HG02870 (cell line): ENCODE results near the gene HIPK1.
"Not testable (repeated sequence)": the region's sequence is repeated elsewhere in the genome, so short reads cannot be mapped to it uniquely, and the experiment has no call there.

Experiments used
- ATAC-seq: cut with Tn5 transposase; IDR thresholded peaks from one replicate; pipeline ENCODE4 v1.9.1; 2021; ENCODE audit warnings: mild to moderate bottlenecking, moderate library complexity; ENCODE audit not compliant: unreplicated experiment

Gene HIPK1

DNA sequence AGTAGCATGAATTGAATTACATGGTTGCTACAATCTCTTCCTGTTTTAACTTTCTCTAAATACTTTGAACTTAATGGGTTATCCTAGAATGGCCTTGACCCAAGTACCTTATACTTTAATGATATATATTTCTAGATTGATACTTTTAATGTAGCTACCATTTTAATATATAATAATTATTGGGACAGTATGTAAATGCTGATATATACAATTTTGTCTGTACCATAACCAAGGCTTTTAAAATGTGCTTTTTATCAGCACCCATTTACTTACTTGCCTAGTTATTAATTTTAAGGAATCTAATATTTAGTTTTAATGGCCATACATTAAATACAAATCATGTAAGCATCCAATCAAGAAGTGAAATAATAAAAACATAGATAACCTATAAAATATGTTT, 13.4 kb downstream of the HIPK1 start:
- ATAC-seq: no peak

GRCh38 chr1:113943028-113943811, 14.1 kb downstream of the HIPK1 start:
- no peak for ATAC-seq

DNA sequence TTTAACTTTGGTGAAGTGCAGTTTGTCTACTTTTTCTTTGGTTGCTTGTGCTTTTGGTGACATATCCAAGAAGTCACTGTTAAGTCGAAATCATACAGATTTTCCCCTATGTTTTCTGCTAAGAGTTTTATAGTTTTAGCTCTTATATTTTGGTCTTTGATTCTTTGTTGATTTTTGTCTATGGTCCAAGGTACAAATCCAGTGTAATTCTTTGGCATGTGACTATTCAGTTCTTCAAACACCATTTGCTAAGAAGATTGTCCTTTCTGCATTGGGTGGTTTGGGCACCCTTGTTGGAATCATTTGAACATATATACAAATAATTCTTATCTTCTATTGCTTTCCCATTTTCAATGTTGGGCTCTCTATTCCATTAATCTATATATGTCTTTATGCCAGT, 16.2 kb downstream of the HIPK1 start:
- ATAC-seq: no peak

- ATAC-seq: no peak
Measured at GRCh38 chr1:113946112-113946511, 17.0 kb downstream of the HIPK1 start.

DNA sequence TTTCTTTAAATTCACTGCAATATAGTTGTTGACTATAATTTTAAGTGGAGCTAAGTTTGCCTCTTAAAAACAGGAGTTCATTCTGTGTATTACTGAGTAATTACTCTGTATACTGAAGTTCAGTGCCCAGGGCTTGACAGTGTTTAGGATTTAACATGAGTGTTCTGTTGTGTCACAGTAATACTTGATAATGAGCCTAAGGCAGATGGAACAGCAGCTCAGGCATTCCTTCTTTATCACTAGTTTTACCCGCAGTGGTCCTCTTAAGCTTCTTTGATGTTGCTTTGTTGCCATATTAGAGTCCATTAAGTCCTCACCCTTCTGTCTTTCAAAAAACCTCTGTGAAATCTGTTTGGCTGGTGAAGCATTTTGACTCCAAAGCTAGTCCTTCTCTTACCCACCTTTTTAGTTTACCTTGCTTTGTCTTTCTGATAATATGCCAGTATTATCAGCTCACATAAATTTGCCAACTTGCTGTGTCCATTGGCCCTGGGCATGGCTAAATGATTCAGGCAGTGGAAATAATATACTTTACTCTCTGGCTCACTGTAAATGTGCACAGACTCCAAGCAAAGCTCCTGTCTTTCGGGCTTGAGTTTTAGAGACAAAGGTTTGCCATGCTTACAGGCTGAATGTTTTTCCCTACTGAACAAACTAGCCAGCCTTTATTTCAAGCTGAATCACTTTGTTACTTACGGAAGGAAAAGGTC, 17.7 kb downstream of the HIPK1 start:
- no peak for ATAC-seq

DNA sequence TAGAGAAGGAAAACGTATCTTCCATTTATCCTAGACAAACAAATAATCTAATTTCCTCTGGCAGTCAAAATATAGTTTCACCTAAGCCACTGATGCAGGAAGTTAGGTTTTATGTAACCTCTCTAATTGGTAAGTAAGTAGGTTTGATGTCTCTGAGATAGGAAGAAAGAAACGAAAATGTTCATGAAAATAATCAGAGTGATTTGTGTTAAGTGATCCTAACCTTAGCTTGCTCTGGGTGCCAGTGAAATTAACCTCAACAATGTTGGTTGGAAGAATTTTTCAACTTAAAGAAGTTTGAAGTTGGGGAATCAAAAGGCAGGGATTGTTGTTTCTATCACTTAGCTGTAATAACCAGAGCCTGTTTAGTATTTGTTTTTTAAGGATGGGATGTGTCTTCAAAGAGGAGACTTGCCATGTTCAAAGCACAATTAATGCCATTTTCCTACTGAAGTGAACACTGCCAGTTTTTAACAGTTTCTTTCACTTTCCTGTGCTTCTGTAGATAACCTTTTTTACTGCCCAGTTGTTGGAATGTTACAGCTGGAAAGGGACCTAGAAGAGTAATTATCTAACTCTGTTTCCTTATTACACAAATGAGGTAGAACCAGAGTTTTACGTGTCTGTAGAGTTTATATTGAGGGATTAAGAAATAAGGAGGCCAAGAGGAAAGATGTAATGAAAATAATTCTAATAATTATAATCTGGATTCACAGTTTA, 18.4 kb downstream of the HIPK1 start:
- no peak for ATAC-seq

GRCh38 chr1:113948151-113948550, 19.0 kb downstream of the HIPK1 start:
- ATAC-seq: not testable (repeated sequence)

DNA sequence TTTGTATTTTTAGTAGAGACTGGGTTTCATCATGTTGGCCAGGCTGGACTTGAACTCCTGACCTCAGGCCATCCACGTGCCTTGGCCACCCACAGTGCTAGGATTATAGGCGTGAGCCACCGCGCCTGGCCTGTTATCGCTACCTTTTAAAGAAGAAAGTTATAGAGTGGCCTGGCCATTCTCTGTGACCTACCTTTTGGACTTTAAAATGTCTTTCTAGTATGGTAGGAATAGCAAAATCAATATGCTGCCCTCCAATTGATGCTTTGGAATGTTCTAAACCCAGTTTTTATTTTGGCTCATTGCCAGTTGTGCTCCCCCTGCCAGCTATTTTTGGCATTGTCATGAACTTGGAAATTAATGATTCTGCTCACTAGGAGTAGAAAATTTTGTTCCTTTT, 19.9 kb downstream of the HIPK1 start:
- ATAC-seq: no peak

- ATAC-seq: no peak
Measured at GRCh38 chr1:113950908-113951307, 21.8 kb downstream of the HIPK1 start.

GRCh38 chr1:113951719-113952118, 22.6 kb downstream of the HIPK1 start:
- no peak for ATAC-seq

DNA sequence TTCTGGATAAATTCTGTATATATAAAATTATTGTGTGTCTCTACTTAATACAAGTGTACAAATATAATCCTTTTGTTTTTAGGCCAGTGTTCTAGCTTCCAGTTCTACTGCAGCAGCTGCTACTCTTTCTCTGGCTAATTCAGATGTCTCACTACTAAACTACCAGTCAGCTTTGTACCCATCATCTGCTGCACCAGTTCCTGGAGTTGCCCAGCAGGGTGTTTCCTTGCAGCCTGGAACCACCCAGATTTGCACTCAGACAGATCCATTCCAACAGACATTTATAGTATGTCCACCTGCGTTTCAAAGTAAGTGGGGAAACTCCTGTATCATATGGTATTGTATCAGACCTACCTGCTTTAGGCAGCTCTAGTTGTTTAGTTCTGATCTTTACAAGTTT, 28.9 kb downstream of the HIPK1 start:
- no peak for ATAC-seq

- ATAC-seq: no peak
Measured at GRCh38 chr1:113958691-113959090, 29.6 kb downstream of the HIPK1 start.

DNA sequence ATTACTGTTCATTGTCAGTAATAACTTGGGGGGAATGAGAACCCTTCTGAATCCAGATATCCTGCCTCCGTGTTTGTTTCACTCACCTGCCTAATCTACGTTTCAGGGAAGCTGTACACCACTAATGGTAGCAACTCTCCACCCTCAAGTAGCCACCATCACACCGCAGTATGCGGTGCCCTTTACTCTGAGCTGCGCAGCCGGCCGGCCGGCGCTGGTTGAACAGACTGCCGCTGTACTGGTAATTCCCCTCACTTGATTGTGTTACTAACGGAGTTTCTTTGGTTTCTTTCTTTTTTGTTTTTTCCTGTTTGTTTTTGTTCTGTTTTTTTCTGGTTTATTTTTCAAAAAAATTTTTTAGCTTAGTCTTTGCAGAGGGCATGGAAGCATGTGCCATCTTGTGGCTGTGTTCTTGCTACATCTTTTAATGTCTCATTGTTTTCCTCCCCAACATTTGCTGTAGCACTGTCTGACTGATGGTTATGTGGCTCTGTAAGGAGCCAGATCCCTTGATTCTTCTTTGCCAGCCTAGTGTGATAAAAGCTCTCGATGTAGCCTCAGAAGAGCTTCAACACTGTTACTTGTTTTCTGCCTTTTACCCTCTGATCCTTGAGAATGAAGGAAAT, 34.3 kb downstream of the HIPK1 start:
- no peak for ATAC-seq

- ATAC-seq: no peak
Measured at GRCh38 chr1:113965703-113966412, 36.7 kb downstream of the HIPK1 start.

DNA sequence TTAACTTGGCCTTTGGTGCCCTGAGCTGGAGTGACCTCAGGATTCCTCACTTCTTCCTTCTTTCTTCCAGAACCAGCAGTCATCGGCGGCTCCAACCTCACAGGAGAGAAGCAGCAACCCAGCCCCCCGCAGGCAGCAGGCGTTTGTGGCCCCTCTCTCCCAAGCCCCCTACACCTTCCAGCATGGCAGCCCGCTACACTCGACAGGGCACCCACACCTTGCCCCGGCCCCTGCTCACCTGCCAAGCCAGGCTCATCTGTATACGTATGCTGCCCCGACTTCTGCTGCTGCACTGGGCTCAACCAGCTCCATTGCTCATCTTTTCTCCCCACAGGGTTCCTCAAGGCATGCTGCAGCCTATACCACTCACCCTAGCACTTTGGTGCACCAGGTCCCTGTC, 43.8 kb downstream of the HIPK1 start:
- no peak for ATAC-seq

- no peak for ATAC-seq
Measured at GRCh38 chr1:113975211-113975895, 46.2 kb downstream of the HIPK1 start.

- no peak for ATAC-seq
Measured at GRCh38 chr1:113976609-113977278, 47.6 kb downstream of the HIPK1 start.

GRCh38 chr1:113977906-113978305, 48.8 kb downstream of the HIPK1 start:
- no peak for ATAC-seq

DNA sequence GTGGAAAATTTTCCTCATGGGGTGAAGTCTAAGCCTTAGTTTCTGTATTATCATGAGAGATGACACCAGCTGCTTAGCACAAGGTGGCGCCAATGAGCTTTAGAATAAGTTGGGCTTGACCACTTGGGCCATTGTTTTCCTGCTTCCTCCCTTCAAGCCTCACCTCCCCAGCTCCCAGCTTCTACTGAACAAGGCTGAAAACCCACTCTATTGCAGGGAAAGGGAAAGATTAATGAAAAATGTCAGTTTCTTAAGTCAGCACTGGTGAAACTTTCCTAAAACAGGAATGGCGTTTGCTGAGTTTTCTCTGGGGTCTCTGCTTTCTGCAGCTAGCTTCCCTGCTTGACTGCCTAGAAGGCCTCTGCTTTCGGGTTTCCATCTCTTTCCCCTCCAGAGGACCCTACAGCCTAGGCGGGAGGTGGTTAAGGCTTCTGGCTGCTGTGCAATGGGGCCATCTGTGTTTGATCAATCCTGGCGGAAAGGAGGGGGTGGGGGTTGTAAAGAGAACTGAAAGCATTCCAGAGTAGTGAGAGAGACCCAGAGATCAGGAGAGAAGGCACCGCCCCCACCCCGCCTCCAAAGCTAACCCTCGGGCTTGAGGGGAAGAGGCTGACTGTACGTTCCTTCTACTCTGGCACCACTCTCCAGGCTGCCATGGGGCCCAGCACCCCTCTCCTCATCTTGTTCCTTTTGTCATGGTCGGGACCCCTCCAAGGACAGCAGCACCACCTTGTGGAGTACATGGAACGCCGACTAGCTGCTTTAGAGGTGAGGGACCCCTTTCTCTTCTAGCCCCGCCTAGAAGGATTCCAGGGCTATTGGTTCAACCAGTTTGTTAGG, 50.0 kb downstream of the HIPK1 start, which contains the start of gene OLFML3:
OLFML3 (plus strand) TSS at position 612 of the 840 bp plus-strand sequence; CDS start at position 655, 43 bp downstream.
- ATAC-seq: no peak
